ENCODE results near the gene DIP2C. TPM values are rescaled to one million over a fixed set of nuclear protein-coding genes. Genes with fewer than 3 reads are reported as not detected.
A peak's percentile ranks its signal among the peaks of the same experiment; 100 is the strongest.

The DIP2C gene
- total RNA-seq, 1 donor from 2014 or later, result 52.6 TPM

GRCh38 chr10:411603-412002 is 277.9 kb downstream of the DIP2C start:
- Mint-ChIP-seq H3K4me3 (ENCODE audit: unreplicated experiment) (no peak overlapping the region), H3K27ac (ENCODE audit: unreplicated experiment) (peak overlapping the region; percentile 84), H3K4me1 (ENCODE audit: low read depth, unreplicated experiment) (peaks cover 37% of the 10 kb centered on the region), H3K36me3 (ENCODE audit: unreplicated experiment) (peaks cover 16% of the 10 kb centered on the region), H3K27me3 (ENCODE audit: unreplicated experiment) (peaks cover 11% of the 10 kb centered on the region), H3K9me3 (ENCODE audit: unreplicated experiment) (peaks cover 9% of the 10 kb centered on the region)
- no peak for TF ChIP-seq CTCF (IDR thresholded peaks at IDR 0.05; ENCODE audit: partially characterized antibody, unreplicated experiment)
- DNase-seq, result no peak

- Mint-ChIP-seq H3K27ac (ENCODE audit: unreplicated experiment) (no peak overlapping the region), H3K4me1 (ENCODE audit: low read depth, unreplicated experiment) (peaks cover 35% of the 10 kb centered on the region), H3K9me3 (ENCODE audit: unreplicated experiment) (peaks cover 9% of the 10 kb centered on the region), H3K27me3 (ENCODE audit: unreplicated experiment) (peaks cover 8% of the 10 kb centered on the region), H3K36me3 (ENCODE audit: unreplicated experiment) (peaks cover 16% of the 10 kb centered on the region), H3K4me3 (ENCODE audit: unreplicated experiment) (no peak overlapping the region)
- no peak for TF ChIP-seq CTCF (IDR thresholded peaks at IDR 0.05; ENCODE audit: partially characterized antibody, unreplicated experiment)
- DNase-seq, result no peak
Observed at GRCh38 chr10:409408-410040, 279.9 kb downstream of the DIP2C start.

- Mint-ChIP-seq H3K9me3 (ENCODE audit: unreplicated experiment) (peaks cover 7% of the 10 kb centered on the region), H3K36me3 (ENCODE audit: unreplicated experiment) (peaks cover 16% of the 10 kb centered on the region)
Observed at GRCh38 chr10:408236-408635, 281.2 kb downstream of the DIP2C start.

GRCh38 chr10:406976-407375 is 282.5 kb downstream of the DIP2C start:
- H3K36me3 Mint-ChIP-seq (ENCODE audit: unreplicated experiment), result peaks cover 16% of the 10 kb centered on the region
- peaks cover 21% of the 10 kb centered on the region for H3K4me1 Mint-ChIP-seq (ENCODE audit: low read depth, unreplicated experiment)
- H3K4me3 Mint-ChIP-seq (ENCODE audit: unreplicated experiment), result no peak overlapping the region
- no peak for TF ChIP-seq CTCF (IDR thresholded peaks at IDR 0.05; ENCODE audit: partially characterized antibody, unreplicated experiment)
- no peak overlapping the region for H3K27ac Mint-ChIP-seq (ENCODE audit: unreplicated experiment)
- peaks cover 5% of the 10 kb centered on the region for H3K27me3 Mint-ChIP-seq (ENCODE audit: unreplicated experiment)
- H3K9me3 Mint-ChIP-seq (ENCODE audit: unreplicated experiment), result peaks cover 7% of the 10 kb centered on the region
- no peak for DNase-seq

More at GRCh38 chr10:408236-408635, 281.2 kb downstream of the DIP2C start:
- TF ChIP-seq CTCF (IDR thresholded peaks at IDR 0.05; ENCODE audit: partially characterized antibody, unreplicated experiment), result no peak
- peaks cover 5% of the 10 kb centered on the region for H3K27me3 Mint-ChIP-seq (ENCODE audit: unreplicated experiment)
- H3K27ac Mint-ChIP-seq (ENCODE audit: unreplicated experiment), result no peak overlapping the region
- no peak for DNase-seq
- H3K4me3 Mint-ChIP-seq (ENCODE audit: unreplicated experiment), result no peak overlapping the region
- peaks cover 28% of the 10 kb centered on the region for H3K4me1 Mint-ChIP-seq (ENCODE audit: low read depth, unreplicated experiment)

GRCh38 chr10:405648-406047 is 283.8 kb downstream of the DIP2C start:
- Mint-ChIP-seq H3K27ac (ENCODE audit: unreplicated experiment) (no peak overlapping the region), H3K36me3 (ENCODE audit: unreplicated experiment) (peaks cover 19% of the 10 kb centered on the region)
- TF ChIP-seq CTCF (IDR thresholded peaks at IDR 0.05; ENCODE audit: partially characterized antibody, unreplicated experiment), result no peak

More at GRCh38 chr10:405648-406047, 283.8 kb downstream of the DIP2C start:
- peaks cover 5% of the 10 kb centered on the region for H3K27me3 Mint-ChIP-seq (ENCODE audit: unreplicated experiment)
- peaks cover 16% of the 10 kb centered on the region for H3K4me1 Mint-ChIP-seq (ENCODE audit: low read depth, unreplicated experiment)
- H3K4me3 Mint-ChIP-seq (ENCODE audit: unreplicated experiment), result no peak overlapping the region
- H3K9me3 Mint-ChIP-seq (ENCODE audit: unreplicated experiment), result peaks cover 7% of the 10 kb centered on the region
- no peak for DNase-seq

Data from glutamatergic neuron (in vitro differentiated cells).